Large intestine (tissue), 3 donors: ENCODE results near the gene STXBP5L. TPM values are rescaled to one million over a fixed set of nuclear protein-coding genes. Genes with fewer than 3 reads are reported as not detected.
A peak's percentile ranks its signal among the peaks of the same experiment; 100 is the strongest.
"Not testable (repeated sequence)": the region's sequence is repeated elsewhere in the genome, so short reads cannot be mapped to it uniquely, and the experiment has no call there.

Source experiments
- DNase-seq, 2 donors: peaks; one replicate each; pipeline versions ENCODE4 v3.0.0 to v3.0.0-alpha.2; 2013
- H3K27ac ChIP-seq: one replicate; pipeline ENCODE4 v1.5.1; 2013; ENCODE audit warnings: low read length
- H3K27me3 ChIP-seq: 2 replicates; pipeline ENCODE4 v1.6.1; 2013; ENCODE audit warnings: low read length; ENCODE audit not compliant: control insufficient read depth, insufficient read depth
- H3K36me3 ChIP-seq: 2 replicates; pipeline ENCODE4 v1.6.1; 2013; ENCODE audit warnings: low read length; ENCODE audit not compliant: control insufficient read depth, insufficient read depth
- H3K4me1 ChIP-seq: one replicate; pipeline ENCODE4 v1.6.1; 2013; ENCODE audit warnings: low read length; ENCODE audit not compliant: control insufficient read depth, insufficient read depth
- H3K4me3 ChIP-seq: one replicate; pipeline ENCODE4 v1.5.1; 2013; ENCODE audit warnings: low read length
- H3K9me3 ChIP-seq: one replicate; pipeline ENCODE4 v1.6.1; 2013; ENCODE audit warnings: mild to moderate bottlenecking, low read depth, low read length, moderate library complexity; ENCODE audit not compliant: control insufficient read depth
- WGBS: methylation state at CpG from one replicate; pipeline ENCODE4 v1.1.5; 2013; ENCODE audit warnings: low lambda C conversion rate; ENCODE audit not compliant: insufficient coverage; 5-methylcytosine and 5-hydroxymethylcytosine counted together
- polyA plus RNA-seq: library from polyadenylated mRNA; unstranded; fragments of 120-200 nt; gene quantifications from one replicate; pipeline ENCODE4 v1.2.1, GENCODE V29; 2013

Gene STXBP5L
- polyA plus RNA-seq, 1 donor, result 0.84 TPM

- 75% methylated on average over 1 of the region's 1 CpG for WGBS
These were observed 321.0 kb downstream of the STXBP5L start for GRCh38 chr3:121228971-121229370.

GRCh38 chr3:121230194-121230593 lies 322.2 kb downstream of the STXBP5L start:
- not testable (repeated sequence) for H3K4me3 ChIP-seq, H3K4me1 ChIP-seq, H3K9me3 ChIP-seq, H3K27me3 ChIP-seq, H3K36me3 ChIP-seq, DNase-seq, H3K27ac ChIP-seq
- 83% methylated on average over 1 of the region's 1 CpG for WGBS

More at GRCh38 chr3:121228971-121229370, 321.0 kb downstream of the STXBP5L start:
- Histone ChIP-seq H3K27ac (no peak overlapping the region), H3K27me3 (no peaks in the 10 kb centered on the region), H3K4me3 (no peak overlapping the region), H3K36me3 (no peaks in the 10 kb centered on the region), H3K9me3 (no peaks in the 10 kb centered on the region), H3K4me1 (no peaks in the 10 kb centered on the region)
- no peak for DNase-seq

GRCh38 chr3:121231872-121232271 lies 323.9 kb downstream of the STXBP5L start:
- no peak for DNase-seq
- Histone ChIP-seq H3K4me1 (no peaks in the 10 kb centered on the region), H3K9me3 (no peaks in the 10 kb centered on the region), H3K4me3 (no peak overlapping the region), H3K27me3 (no peaks in the 10 kb centered on the region), H3K27ac (no peak overlapping the region), H3K36me3 (no peaks in the 10 kb centered on the region)
- no CpG with 5 or more reads among the region's 3 CpGs for WGBS

GRCh38 chr3:121232309-121233225 lies 324.6 kb downstream of the STXBP5L start:
- Histone ChIP-seq H3K27me3 (no peaks in the 10 kb centered on the region), H3K9me3 (no peaks in the 10 kb centered on the region), H3K4me1 (no peaks in the 10 kb centered on the region), H3K27ac (no peak overlapping the region), H3K36me3 (no peaks in the 10 kb centered on the region), H3K4me3 (no peak overlapping the region)
- no peak for DNase-seq
- WGBS, result no CpG with 5 or more reads among the region's 5 CpGs

GRCh38 chr3:121243208-121243607 lies 335.2 kb downstream of the STXBP5L start:
- Histone ChIP-seq H3K4me1 (no peaks in the 10 kb centered on the region), H3K27ac (no peak overlapping the region), H3K27me3 (no peaks in the 10 kb centered on the region), H3K9me3 (peaks cover 3% of the 10 kb centered on the region), H3K36me3 (no peaks in the 10 kb centered on the region), H3K4me3 (no peak overlapping the region)
- no peak for DNase-seq
- WGBS, result 100% methylated on average over 1 of the region's 1 CpG

- H3K9me3 ChIP-seq, result no peaks in the 10 kb centered on the region
- H3K36me3 ChIP-seq, result no peaks in the 10 kb centered on the region
- peak in 1 of 2 donors; percentile 2 for DNase-seq
- no peak overlapping the region for H3K4me3 ChIP-seq
- WGBS, result no CpG with 5 or more reads among the region's 2 CpGs
- no peak overlapping the region for H3K27ac ChIP-seq
- no peaks in the 10 kb centered on the region for H3K4me1 ChIP-seq
- H3K27me3 ChIP-seq, result no peaks in the 10 kb centered on the region
These were observed 344.7 kb downstream of the STXBP5L start for GRCh38 chr3:121252676-121253075.

- no peak for DNase-seq
- Histone ChIP-seq H3K4me1 (no peaks in the 10 kb centered on the region), H3K36me3 (no peaks in the 10 kb centered on the region), H3K27me3 (no peaks in the 10 kb centered on the region), H3K27ac (no peak overlapping the region), H3K9me3 (no peaks in the 10 kb centered on the region), H3K4me3 (no peak overlapping the region)
- WGBS, result 100% methylated on average over 1 of the region's 1 CpG
These were observed 361.4 kb downstream of the STXBP5L start for GRCh38 chr3:121269389-121269788.

GRCh38 chr3:121274411-121274810 lies 366.4 kb downstream of the STXBP5L start:
- H3K27me3 ChIP-seq, result no peaks in the 10 kb centered on the region
- DNase-seq, result no peak
- no peak overlapping the region for H3K4me3 ChIP-seq
- no peak overlapping the region for H3K27ac ChIP-seq
- H3K9me3 ChIP-seq, result no peaks in the 10 kb centered on the region
- H3K4me1 ChIP-seq, result no peaks in the 10 kb centered on the region
- H3K36me3 ChIP-seq, result no peaks in the 10 kb centered on the region

- Histone ChIP-seq H3K4me3 (no peak overlapping the region), H3K27ac (no peak overlapping the region)
These were observed 387.4 kb downstream of the STXBP5L start for GRCh38 chr3:121295452-121295851.

GRCh38 chr3:121295979-121296378 lies 388.0 kb downstream of the STXBP5L start:
- no peak overlapping the region for H3K4me3 ChIP-seq
- no peaks in the 10 kb centered on the region for H3K27me3 ChIP-seq
- no peaks in the 10 kb centered on the region for H3K9me3 ChIP-seq
- no peaks in the 10 kb centered on the region for H3K36me3 ChIP-seq
- H3K4me1 ChIP-seq, result no peaks in the 10 kb centered on the region
- no peak overlapping the region for H3K27ac ChIP-seq
- no peak for DNase-seq

More at GRCh38 chr3:121295452-121295851, 387.4 kb downstream of the STXBP5L start:
- H3K9me3 ChIP-seq, result no peaks in the 10 kb centered on the region
- no peaks in the 10 kb centered on the region for H3K4me1 ChIP-seq
- no peaks in the 10 kb centered on the region for H3K36me3 ChIP-seq
- DNase-seq, result no peak
- 80% methylated on average over 1 of the region's 3 CpGs for WGBS
- H3K27me3 ChIP-seq, result no peaks in the 10 kb centered on the region

- Histone ChIP-seq H3K9me3 (no peaks in the 10 kb centered on the region), H3K4me1 (no peaks in the 10 kb centered on the region), H3K4me3 (no peak overlapping the region), H3K27me3 (no peaks in the 10 kb centered on the region), H3K27ac (no peak overlapping the region), H3K36me3 (no peaks in the 10 kb centered on the region)
- DNase-seq, result no peak
These were observed 416.3 kb downstream of the STXBP5L start for GRCh38 chr3:121324320-121324719.
